Mesothelial cell of epicardium (in vitro differentiated cells): Measurements from ENCODE around the gene SGO1. TPM values are rescaled to one million over a fixed set of nuclear protein-coding genes. Genes with fewer than 3 reads are reported as not detected.
A peak's percentile ranks its signal among the peaks of the same experiment; 100 is the strongest.

Experiments used
- DNase-seq, 2 experiments: peaks; one replicate each; pipeline ENCODE4 v3.0.0; 2021; ENCODE audit warnings: low spot score in 2 of 2; ENCODE audit not compliant: unreplicated experiment in 2 of 2
- H3K27ac Mint-ChIP-seq: 2 replicates; pipeline ENCODE4 v1.8.0; 2021; ENCODE audit warnings: mixed read lengths
- H3K27me3 Mint-ChIP-seq: 2 replicates; pipeline ENCODE4 v1.8.0; 2021; ENCODE audit warnings: low read depth, mixed read lengths
- H3K36me3 Mint-ChIP-seq: 2 replicates; pipeline ENCODE4 v1.8.0; 2021; ENCODE audit warnings: mixed read lengths
- H3K4me1 Mint-ChIP-seq: 2 replicates; pipeline ENCODE4 v1.8.0; 2021; ENCODE audit warnings: mixed read lengths
- H3K4me3 Mint-ChIP-seq: 2 replicates; pipeline ENCODE4 v1.8.0; 2021; ENCODE audit warnings: mild to moderate bottlenecking, moderate library complexity, mixed read lengths
- H3K9me3 Mint-ChIP-seq: 2 replicates; pipeline ENCODE4 v1.8.0; 2021; ENCODE audit warnings: mixed read lengths
- total RNA-seq: library from RNA; stranded (reverse); gene quantifications from 3 replicates; pipeline ENCODE4 v1.2.1, GENCODE V29; 2021
- TF ChIP-seq, protein P1 (sequence below): fragments of 200-600 bp; sonication (generic); IDR thresholded peaks from one replicate; pipeline ENCODE4 v1.5.0; 2021; ENCODE audit warnings: antibody characterized with exemption; ENCODE audit not compliant: unreplicated experiment

The SGO1 gene
- total RNA-seq: 9.3 to 10.1 TPM (median 9.6 TPM) in 3 replicates

DNA sequence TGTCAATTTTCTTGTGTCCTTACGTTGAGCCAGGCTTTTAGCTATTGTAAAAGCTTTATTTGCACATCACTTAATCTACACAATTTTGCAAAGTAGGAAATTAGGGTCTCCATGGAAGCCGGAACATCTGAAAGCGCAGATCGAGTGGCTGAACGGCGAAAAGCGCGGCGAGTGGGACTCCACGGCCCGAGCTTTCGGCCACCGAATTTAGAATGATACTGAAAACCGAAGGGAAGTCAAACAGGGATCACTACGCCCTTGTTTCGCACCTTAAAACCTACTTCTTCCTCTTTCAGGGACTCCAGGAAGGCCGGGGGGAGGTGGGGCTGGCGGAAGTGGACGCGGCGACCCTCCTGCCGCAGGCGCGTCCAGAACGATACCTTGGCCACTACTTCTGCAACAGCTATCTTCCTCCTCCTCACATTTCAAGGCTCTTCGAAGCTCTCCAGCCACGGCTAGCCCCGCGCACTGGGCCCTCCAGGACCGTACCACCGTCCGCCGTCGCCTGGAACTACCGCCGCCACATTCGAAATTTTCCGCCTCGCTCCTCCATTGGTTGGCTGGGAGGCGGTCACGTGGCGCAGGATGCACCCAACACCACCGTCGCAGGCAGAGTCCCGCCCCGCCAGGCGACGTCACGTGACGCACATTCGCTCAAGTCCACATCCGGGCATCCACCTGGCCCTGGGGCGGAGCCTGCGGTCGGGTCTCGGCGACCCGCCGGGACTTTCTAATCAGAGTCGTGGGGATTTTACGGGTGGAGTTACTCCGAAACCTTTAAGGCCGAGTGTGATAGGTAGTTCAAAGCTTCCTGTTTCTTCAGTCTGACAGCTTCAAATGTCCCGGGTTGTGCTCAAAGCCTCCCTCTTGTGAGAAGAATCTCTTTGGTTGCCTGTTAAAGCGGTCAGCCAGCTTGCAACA is at the start of gene SGO1:
TSS of gene SGO1 (minus strand) at position 528 of the 921 bp plus-strand sequence. CDS start 2,179 bp downstream, outside the sequence.
- H3K27ac Mint-ChIP-seq: no peak within 1 kb of the TSS
- H3K4me1 Mint-ChIP-seq: no peaks in the 10 kb centered on the region

DNA sequence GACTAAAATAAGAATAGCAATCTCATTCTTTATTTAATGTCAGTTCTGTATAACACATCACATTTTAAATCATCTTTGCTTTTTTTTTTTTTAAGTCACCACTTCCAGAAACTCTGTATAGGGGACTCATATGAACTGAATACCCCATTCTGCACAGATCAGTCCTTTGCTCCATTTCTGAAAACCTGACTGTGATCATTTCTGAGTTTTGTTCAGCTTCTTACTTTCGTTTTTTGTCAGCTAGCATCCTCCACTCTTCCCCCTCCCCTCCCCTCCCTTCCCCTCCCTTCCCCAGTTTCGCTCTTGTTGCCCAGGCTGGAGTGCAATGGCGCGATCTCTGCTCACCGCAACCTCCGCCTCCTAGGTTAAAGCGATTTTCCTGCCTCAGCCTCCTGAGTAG is 49.8 kb upstream of the SGO1 start:
- H3K4me3 Mint-ChIP-seq: no peak overlapping the region
- no peaks in the 10 kb centered on the region for H3K27me3 Mint-ChIP-seq
- no peaks in the 10 kb centered on the region for H3K9me3 Mint-ChIP-seq
- TF ChIP-seq, protein P1, sequence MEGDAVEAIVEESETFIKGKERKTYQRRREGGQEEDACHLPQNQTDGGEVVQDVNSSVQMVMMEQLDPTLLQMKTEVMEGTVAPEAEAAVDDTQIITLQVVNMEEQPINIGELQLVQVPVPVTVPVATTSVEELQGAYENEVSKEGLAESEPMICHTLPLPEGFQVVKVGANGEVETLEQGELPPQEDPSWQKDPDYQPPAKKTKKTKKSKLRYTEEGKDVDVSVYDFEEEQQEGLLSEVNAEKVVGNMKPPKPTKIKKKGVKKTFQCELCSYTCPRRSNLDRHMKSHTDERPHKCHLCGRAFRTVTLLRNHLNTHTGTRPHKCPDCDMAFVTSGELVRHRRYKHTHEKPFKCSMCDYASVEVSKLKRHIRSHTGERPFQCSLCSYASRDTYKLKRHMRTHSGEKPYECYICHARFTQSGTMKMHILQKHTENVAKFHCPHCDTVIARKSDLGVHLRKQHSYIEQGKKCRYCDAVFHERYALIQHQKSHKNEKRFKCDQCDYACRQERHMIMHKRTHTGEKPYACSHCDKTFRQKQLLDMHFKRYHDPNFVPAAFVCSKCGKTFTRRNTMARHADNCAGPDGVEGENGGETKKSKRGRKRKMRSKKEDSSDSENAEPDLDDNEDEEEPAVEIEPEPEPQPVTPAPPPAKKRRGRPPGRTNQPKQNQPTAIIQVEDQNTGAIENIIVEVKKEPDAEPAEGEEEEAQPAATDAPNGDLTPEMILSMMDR: no peak
- no peaks in the 10 kb centered on the region for H3K36me3 Mint-ChIP-seq
- H3K27ac Mint-ChIP-seq: no peak overlapping the region
- no peak for DNase-seq
- no peaks in the 10 kb centered on the region for H3K4me1 Mint-ChIP-seq

More for the DNA sequence above, at the start of gene SGO1:
- DNase-seq: peak; percentile 97 to 99
- H3K27me3 Mint-ChIP-seq: no peaks in the 10 kb centered on the region
- no peak within 1 kb of the TSS for H3K4me3 Mint-ChIP-seq
- TF ChIP-seq, protein P1: no peak
- H3K36me3 Mint-ChIP-seq: peaks cover 4% of the 10 kb centered on the region
- no peaks in the 10 kb centered on the region for H3K9me3 Mint-ChIP-seq

DNA sequence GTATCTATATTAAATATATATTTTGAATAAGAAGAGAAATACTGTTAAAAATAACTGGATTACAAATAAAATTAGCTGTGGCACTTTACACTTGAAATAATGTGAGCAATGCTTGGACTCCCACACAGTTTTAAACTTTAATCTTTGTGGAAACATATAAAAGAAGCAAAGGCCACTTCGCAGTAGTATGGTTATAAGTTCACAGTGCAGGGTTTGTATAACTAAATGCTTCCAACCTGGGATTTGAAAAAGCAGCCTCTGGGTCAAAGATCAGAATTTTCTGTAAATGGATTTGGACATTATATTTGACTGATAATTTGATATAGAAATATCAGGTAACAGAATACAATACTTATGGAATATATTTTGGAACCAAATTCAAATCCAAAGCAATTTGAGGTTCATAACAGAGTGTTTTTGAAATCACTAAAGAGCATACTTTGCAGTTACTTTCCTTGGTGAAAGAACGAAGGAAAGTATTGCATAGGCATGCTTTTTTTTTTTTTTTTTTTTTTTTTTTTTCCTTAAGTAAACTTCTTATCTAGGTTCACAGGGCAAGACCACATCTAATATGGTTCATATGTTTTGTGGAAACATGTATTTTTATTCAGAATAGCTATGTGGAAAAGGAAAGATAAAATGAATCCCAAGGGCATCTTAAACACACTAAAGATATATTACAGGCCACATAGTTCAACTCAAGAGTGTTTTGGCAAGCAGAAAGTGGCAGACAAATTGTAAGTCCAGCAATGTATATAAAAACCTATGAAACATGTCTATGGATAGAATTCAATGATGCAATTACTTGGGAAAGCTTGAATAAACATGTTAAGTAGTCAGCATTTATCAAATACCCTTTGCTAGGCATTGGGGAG is 47.1 kb upstream of the SGO1 start:
- TF ChIP-seq, protein P1: no peak
- H3K9me3 Mint-ChIP-seq: no peaks in the 10 kb centered on the region
- H3K27ac Mint-ChIP-seq: no peak overlapping the region
- no peaks in the 10 kb centered on the region for H3K36me3 Mint-ChIP-seq
- no peak for DNase-seq
- H3K27me3 Mint-ChIP-seq: no peaks in the 10 kb centered on the region
- H3K4me1 Mint-ChIP-seq: no peaks in the 10 kb centered on the region
- H3K4me3 Mint-ChIP-seq: no peak overlapping the region

DNA sequence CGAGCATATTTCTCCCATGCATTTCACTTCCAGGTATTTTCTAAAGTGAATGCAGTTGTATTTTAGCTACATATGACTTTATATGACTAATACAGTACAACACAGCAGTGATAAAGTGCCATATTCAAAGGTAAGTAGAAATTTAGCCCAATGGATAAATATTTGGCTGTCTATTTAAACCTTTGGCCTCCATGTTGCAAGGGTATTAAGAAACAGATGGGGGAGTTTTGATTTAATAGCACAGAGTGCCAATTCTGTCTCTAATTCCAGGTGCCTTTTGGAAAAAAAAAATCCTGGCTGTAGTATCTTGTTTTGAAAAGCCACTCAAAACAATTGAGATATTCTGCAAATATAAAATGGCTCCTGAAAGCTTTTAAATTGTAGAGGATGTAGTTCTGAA is 44.9 kb upstream of the SGO1 start:
- no peak for DNase-seq
- TF ChIP-seq, protein P1: no peak
- no peaks in the 10 kb centered on the region for H3K9me3 Mint-ChIP-seq
- no peaks in the 10 kb centered on the region for H3K27me3 Mint-ChIP-seq
- H3K27ac Mint-ChIP-seq: no peak overlapping the region
- H3K36me3 Mint-ChIP-seq: no peaks in the 10 kb centered on the region
- H3K4me1 Mint-ChIP-seq: no peaks in the 10 kb centered on the region
- no peak overlapping the region for H3K4me3 Mint-ChIP-seq

DNA sequence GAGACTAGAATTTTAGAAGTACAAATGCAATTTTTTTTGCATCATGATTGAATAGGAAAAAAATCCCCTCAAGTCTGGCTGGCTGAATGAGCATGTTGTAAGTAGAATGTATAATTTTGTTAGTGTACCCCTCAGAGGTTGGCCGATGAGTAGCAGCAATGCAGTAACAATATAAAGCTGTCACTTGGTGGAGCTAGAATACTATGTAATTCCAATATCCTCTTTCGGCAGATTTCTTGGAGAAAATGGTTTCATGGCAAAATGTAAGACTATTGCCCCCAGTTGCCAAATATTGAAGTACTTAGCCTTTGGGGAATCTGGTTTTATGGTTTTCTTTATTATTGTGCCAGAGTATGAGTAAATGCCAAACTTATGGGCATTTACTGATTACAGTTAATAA is 39.8 kb upstream of the SGO1 start:
- Mint-ChIP-seq H3K36me3 (no peaks in the 10 kb centered on the region), H3K27me3 (no peaks in the 10 kb centered on the region), H3K4me1 (peaks cover 6% of the 10 kb centered on the region), H3K9me3 (no peaks in the 10 kb centered on the region), H3K27ac (no peak overlapping the region), H3K4me3 (no peak overlapping the region)
- no peak for DNase-seq
- TF ChIP-seq, protein P1: peak; percentile 29
